Hippocampal formation (tissue), 2 donors: Measurements from ENCODE around the gene IRF2.
"Not testable (repeated sequence)": the region's sequence is repeated elsewhere in the genome, so short reads cannot be mapped to it uniquely, and the experiment has no call there.

ENCODE experiments used
- DNase-seq, 2 donors: peaks; one replicate each; lab custom pipeline; 2025; lab: John Stamatoyannopoulos, UW

Gene IRF2

DNA sequence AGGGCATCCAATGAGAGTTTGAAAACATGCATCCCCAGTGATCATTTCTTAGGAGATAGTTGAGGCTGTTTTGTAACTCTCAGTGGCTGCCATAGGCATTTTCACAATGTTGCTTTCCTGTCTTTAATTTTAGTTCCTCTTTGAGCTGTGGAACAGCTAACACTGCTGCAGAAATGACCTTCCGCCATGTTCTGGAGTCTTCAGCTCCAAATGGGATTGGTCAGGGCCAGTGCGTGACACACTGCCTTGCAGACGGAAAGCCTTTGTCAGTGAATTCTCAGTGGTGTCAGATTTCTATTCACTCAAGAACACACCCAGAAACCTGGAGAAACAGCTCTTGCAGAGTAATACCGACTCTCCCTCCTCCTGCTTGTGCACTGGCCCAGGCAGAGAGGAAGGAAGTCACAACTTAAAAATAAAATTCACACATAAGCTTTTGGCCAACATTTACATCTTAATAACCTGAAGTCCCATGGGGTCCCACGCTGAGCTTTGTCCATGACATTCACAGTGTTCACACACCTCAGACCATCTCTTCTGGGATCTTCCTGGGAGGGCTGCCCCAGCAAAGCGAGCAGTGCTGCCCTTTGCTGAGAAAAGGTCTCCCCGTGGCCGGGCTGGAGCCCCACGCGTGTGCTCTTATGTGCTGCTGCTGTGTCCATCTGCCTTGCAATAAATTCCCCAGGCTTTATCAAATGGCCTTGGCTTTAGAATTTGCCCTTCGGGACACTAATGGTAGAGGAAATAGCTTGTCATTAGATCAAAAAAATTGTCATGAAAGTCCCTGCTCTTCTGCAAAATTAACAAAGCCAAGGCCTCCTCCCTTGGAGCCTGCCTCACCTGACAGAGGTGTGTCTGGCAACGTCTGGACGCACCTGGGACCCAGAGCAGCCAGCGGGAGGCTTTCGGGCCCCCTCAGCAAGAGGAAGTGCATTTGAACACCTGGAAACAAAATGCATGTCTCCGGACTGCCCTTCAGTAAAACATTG lies 126.8 kb downstream of the IRF2 start:
- DNase-seq: no peak

DNA sequence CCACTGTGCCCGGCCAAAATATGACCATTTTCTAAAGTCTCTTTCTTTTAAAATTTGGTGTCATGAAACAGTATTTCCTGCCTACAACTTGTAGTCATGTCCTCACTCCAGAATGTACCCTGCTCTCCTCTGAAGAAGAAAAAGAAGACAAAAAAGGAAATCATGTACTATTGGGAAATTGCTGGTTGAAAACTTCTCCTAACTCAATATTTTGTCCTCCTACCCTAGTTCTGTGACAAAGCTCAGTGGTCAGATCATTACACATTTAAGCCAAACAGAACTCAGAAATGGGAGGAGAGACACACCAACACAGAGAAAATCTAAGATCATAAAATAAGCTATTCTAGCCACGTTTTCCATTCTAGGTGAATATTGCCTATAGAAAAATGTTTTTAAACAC lies 127.7 kb downstream of the IRF2 start:
- no peak for DNase-seq

DNA sequence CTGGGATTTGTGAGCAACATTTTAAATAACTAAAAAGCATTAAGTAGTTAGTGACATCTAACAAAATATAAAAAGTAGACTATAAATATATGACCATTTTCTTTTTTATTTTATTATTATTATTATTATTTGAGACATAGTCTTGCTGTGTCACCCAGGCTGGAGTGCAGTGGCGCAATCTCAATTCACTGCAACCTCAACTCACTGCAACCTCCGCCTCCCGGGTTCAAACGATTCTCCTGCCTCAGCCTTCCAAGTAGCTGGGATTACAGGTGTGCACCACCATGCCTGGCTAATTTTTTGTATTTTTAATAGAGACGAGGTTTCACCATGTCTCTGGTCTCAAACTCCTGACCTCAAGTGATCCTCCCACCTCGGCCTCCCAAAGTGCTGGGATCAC lies 128.1 kb downstream of the IRF2 start:
- DNase-seq: not testable (repeated sequence)

GRCh38 chr4:184345573-184345922 lies 128.8 kb downstream of the IRF2 start:
- DNase-seq: no peak

DNA sequence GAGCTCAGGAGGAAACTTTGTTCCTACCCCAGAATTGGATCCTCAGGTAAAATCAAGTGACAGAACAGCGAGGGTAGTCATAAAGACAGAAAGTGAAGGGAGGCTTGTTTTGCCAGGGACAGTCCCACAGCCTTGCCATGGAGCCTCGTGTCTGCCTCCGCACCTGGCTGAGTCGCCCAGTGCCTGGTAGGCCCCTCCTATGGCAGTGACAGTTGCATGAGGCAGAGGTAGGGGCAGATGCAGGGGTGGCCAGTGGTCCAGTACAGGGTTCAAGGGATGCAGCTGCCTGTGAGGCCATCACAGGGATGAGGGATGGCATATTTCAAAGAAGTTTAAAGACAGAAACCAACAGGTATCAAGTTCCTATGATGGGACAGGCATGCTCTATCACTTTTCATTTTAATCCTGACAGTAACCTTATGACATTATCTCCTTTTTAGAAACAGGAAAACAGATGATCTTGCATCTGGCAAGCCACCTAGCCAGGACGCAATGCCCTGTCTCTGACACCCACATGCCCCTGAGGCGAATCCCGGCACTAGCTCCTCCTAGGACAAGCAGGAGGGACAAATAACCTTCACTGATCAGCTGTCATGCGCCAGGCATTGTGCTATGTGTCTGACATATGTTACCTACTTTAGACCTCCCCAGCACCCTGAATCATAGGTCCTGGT lies 129.3 kb downstream of the IRF2 start:
- DNase-seq: no peak

DNA sequence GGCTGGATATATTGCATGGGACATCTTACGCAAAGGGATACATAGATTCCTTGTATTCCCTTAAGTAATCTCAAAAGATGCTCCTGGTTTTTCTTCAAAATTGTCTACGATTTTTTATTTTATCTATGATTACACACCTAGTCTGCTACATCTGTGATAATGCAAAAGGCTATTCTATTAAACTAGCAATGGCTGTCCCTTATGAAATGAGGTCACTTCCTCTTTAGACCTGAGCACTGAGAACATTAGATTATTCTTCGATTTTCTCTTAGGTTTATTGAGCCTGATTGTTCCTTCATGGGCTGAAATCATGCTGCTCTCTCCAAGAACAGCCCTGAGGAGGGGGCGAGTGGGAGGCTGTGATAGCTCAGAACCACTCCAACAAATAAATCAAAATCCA lies 129.9 kb downstream of the IRF2 start:
- no peak for DNase-seq

GRCh38 chr4:184343502-184344177 lies 130.7 kb downstream of the IRF2 start:
- DNase-seq: peak; percentile 80 to 89

- DNase-seq: not testable (repeated sequence)
Observed at GRCh38 chr4:184342857-184343237, 131.5 kb downstream of the IRF2 start.

DNA sequence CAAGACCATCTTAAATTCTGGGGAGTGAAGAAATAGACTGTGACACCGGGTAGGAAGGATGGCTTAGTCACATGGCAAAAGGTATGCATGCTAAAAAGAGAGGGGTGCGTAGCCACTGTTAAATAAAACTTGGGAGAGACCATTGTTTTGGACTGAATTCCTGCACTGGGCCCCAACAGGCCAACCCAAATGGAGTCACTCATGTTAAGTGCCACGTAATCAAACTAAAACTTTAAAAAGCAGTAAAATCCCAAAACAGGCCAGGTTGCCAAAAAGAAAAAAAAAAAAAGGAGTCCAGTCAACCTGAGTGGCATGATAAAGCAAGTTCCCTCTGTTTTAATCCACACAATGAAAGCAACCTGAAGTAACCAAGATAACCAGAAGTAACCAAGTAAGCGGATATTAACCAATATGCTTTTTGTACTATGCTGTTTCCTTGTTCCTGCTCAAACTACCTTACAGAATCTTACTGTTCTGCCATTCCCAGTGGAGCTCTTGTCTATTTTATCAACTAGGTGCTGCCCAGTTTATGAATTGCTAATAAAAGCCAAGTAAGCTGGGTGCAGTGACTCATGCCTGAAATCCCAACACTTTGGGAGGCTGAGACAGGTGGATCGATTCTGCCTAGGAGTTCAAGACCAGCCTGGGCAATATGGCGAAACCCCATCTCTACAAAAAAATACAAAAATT lies 132.0 kb downstream of the IRF2 start:
- DNase-seq: no peak

DNA sequence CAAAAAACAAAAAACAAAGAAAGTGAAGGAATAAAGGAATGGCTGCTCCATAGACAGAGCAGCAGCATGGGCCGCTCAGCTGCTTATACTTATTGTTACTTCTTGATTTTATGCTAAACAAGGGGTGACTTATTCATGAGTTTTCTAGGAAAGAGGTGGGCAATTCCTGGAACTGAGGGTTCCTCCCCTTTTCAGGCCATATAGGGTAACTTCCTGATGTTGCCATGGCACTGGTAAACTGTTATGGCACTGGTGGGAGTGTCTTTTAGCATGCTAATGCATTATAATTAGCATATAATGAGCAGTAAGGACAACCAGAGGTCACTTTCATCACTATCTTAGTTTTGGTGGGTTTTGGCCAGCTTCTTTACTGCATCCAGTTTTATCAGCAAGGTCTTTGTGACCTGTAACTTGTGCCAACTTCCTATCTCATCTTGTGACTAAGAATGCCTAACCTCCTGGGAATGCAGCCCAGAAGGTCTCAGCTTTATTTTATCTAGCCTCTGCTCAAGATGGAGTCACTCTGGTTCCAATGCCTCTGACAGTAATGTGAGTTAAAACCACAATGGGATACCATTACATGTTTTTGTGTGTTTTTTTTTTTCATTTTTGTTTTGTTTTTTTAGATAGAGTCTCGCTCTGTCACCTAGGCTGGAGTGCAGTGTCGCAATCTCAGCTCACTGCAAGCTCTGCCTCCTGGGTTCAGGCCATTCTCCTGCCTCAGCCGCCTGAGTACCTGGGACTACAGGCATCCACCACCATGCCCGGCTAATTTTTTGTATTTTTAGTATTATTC lies 134.8 kb downstream of the IRF2 start:
- DNase-seq: not testable (repeated sequence)

- DNase-seq: no peak
Observed at GRCh38 chr4:184337907-184338306, 136.4 kb downstream of the IRF2 start.
